Caco-2 (cell line): ENCODE data around the gene PNPLA5. TPM values are rescaled to one million over a fixed set of nuclear protein-coding genes. Genes with fewer than 3 reads are reported as not detected.

Experiments used
- BruUV-seq: library from RNA; stranded (reverse); fragments of 400-500 nt; replicated peaks from 2 replicates; lab custom pipeline; 2021; lab: Mats Ljungman, UMichigan
- CTCF ChIA-PET: fragments of 300-600 bp; sonication (Branson Sonifier 250); formaldehyde crosslinking; loops from one replicate; lab custom pipeline; 2022; ENCODE audit warnings: antibody characterized with exemption; lab: Charles Lee
- POLR2A ChIA-PET: fragments of 300-600 bp; sonication (Branson Sonifier 250); formaldehyde crosslinking; loops from one replicate; lab custom pipeline; 2022; ENCODE audit warnings: antibody characterized with exemption; lab: Charles Lee
- DNase-seq, 2 experiments: peaks; one replicate each; pipeline versions ENCODE4 v3.0.0 to v3.0.0-alpha.2; 2020 to 2022
- H3K27me3 ChIP-seq: replicated peaks from 2 replicates; pipeline ENCODE4 v1.6.0; 2011; ENCODE audit warnings: low read length; ENCODE audit not compliant: control insufficient read depth, insufficient read depth
- H3K36me3 ChIP-seq: 2 replicates; pipeline ENCODE4 v1.5.1; 2011; ENCODE audit warnings: low read length; ENCODE audit not compliant: control insufficient read depth, insufficient read depth
- H3K4me1 ChIP-seq: fragments of 250-450 bp; sonication (Bioruptor Pico); 2 replicates; pipeline ENCODE4 v1.5.1; 2020; ENCODE audit warnings: mild to moderate bottlenecking
- H3K4me3 ChIP-seq: 2 replicates; pipeline ENCODE4 v1.5.1; 2011; ENCODE audit warnings: low read depth, mild to moderate bottlenecking, control low read depth, low read length
- H3K9me3 ChIP-seq: fragments of 250-450 bp; sonication (Bioruptor Pico); 2 replicates; pipeline ENCODE4 v1.5.1; 2020; ENCODE audit warnings: mild to moderate bottlenecking, moderate library complexity
- H3K27ac Mint-ChIP-seq: one replicate; pipeline ENCODE4 v1.8.0; 2022; ENCODE audit warnings: mixed read lengths; ENCODE audit not compliant: unreplicated experiment
- H3K27me3 Mint-ChIP-seq: one replicate; pipeline ENCODE4 v1.8.0; 2022; ENCODE audit warnings: mixed read lengths; ENCODE audit not compliant: insufficient read depth, unreplicated experiment
- H3K36me3 Mint-ChIP-seq: one replicate; pipeline ENCODE4 v1.8.0; 2022; ENCODE audit warnings: mild to moderate bottlenecking, mixed read lengths; ENCODE audit not compliant: insufficient read depth, unreplicated experiment
- H3K4me1 Mint-ChIP-seq: one replicate; pipeline ENCODE4 v1.8.0; 2022; ENCODE audit warnings: low read depth, mixed read lengths; ENCODE audit not compliant: unreplicated experiment
- H3K4me3 Mint-ChIP-seq: one replicate; pipeline ENCODE4 v1.8.0; 2022; ENCODE audit warnings: mild to moderate bottlenecking, moderate library complexity, mixed read lengths; ENCODE audit not compliant: unreplicated experiment
- H3K9me3 Mint-ChIP-seq: one replicate; pipeline ENCODE4 v1.8.0; 2022; ENCODE audit warnings: mixed read lengths; ENCODE audit not compliant: unreplicated experiment
- CTCF ChIP-seq, 2 experiments: fragments of 200-600 bp in 1 of 2; IDR thresholded peaks; 1 replicate in 1 of 2; 2 replicates in 1 of 2; pipeline versions ENCODE4 v1.5.1 to v1.8.0; 2011 to 2022; ENCODE audit warnings: antibody characterized with exemption in 1 of 2, control low read depth in 1 of 2, inconsistent platforms in 1 of 2, low read depth in 1 of 2, low read length in 1 of 2, mild to moderate bottlenecking in 1 of 2, moderate library complexity in 1 of 2; ENCODE audit not compliant: insufficient read depth in 1 of 2, severe bottlenecking in 1 of 2, unreplicated experiment in 1 of 2
- intact Hi-C: fragments of 100-400 bp; cut with micrococcal nuclease; formaldehyde crosslinking; loops from one replicate; pipeline ENCODE4 v1.10.0; 2022; ENCODE audit not compliant: unreplicated experiment
- total RNA-seq: library from RNA; stranded (reverse); gene quantifications from 2 replicates; pipeline ENCODE4 v1.2.3, GENCODE V29; 2022

PNPLA5 gene
- total RNA-seq, 1 experiment from 2014 or later: not detected

DNA sequence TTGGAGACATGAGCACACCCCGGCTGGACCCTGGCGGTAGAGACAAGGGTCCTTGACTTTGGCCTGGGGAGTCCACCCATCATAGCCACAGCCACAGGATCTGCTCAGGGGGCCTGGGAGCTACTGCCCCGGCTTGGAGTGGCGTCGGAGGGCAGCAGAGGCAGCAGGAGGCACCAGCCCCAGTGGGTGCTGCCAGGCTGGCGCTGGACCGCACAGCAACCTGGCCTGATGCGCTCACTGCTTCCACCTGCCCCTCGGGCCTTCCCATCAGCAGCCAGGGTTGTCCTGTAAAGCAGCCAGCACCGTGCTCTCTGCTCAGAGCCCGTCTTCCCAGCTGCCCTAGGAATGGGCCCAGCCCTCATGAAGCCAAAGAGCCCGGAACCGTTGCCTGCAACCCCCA is 51.4 kb downstream of the PNPLA5 start:
- intact Hi-C loops: no loop called here
- no peaks in the 10 kb centered on the region for H3K9me3 ChIP-seq
- H3K4me1 ChIP-seq: no peaks in the 10 kb centered on the region
- H3K27me3 Mint-ChIP-seq: peaks cover 11% of the 10 kb centered on the region
- no peak overlapping the region for H3K4me3 Mint-ChIP-seq
- no peak for TF ChIP-seq CTCF (IDR thresholded peaks at IDR 0.05; ENCODE audit: insufficient read depth in 1 of 2, low read depth in 1 of 2, low read length in 1 of 2, severe bottlenecking in 1 of 2, unreplicated experiment in 1 of 2)
- BruUV-seq: no TSS peak
- DNase-seq: no peak
- no peaks in the 10 kb centered on the region for H3K36me3 Mint-ChIP-seq
- no peak overlapping the region for H3K4me3 ChIP-seq
- no peaks in the 10 kb centered on the region for H3K4me1 Mint-ChIP-seq
- no peak overlapping the region for H3K27ac Mint-ChIP-seq
- H3K27me3 ChIP-seq: no peaks in the 10 kb centered on the region
- POLR2A ChIA-PET: no interaction called here
- H3K36me3 ChIP-seq: no peaks in the 10 kb centered on the region
- CTCF ChIA-PET: interaction anchor here (0.5 kb wide), 1 partner anchor 36 kb away, joined by 3 read pairs; no protein-coding TSS in a partner anchor
- no peaks in the 10 kb centered on the region for H3K9me3 Mint-ChIP-seq

GRCh38 chr22:43839781-43840180 is 52.0 kb downstream of the PNPLA5 start:
- no peaks in the 10 kb centered on the region for H3K4me1 Mint-ChIP-seq
- H3K27ac Mint-ChIP-seq: no peak overlapping the region
- H3K4me3 ChIP-seq: no peak overlapping the region
- TF ChIP-seq CTCF (IDR thresholded peaks at IDR 0.05; ENCODE audit: insufficient read depth in 1 of 2, low read depth in 1 of 2, low read length in 1 of 2, severe bottlenecking in 1 of 2, unreplicated experiment in 1 of 2): no peak
- no peak overlapping the region for H3K4me3 Mint-ChIP-seq
- H3K27me3 ChIP-seq: no peaks in the 10 kb centered on the region
- no peaks in the 10 kb centered on the region for H3K36me3 ChIP-seq
- H3K27me3 Mint-ChIP-seq: peaks cover 12% of the 10 kb centered on the region
- no peaks in the 10 kb centered on the region for H3K9me3 ChIP-seq
- no peak for DNase-seq
- no TSS peak for BruUV-seq
- POLR2A ChIA-PET: no interaction called here
- H3K36me3 Mint-ChIP-seq: no peaks in the 10 kb centered on the region
- no peaks in the 10 kb centered on the region for H3K4me1 ChIP-seq
- no peaks in the 10 kb centered on the region for H3K9me3 Mint-ChIP-seq
- CTCF ChIA-PET: interaction anchor here (0.5 kb wide), 1 partner anchor 35 kb away, joined by 3 read pairs; no protein-coding TSS in a partner anchor
- intact Hi-C loops: no loop called here

GRCh38 chr22:43838571-43839307 is 53.1 kb downstream of the PNPLA5 start:
- Mint-ChIP-seq H3K27me3 (peaks cover 8% of the 10 kb centered on the region), H3K4me1 (no peaks in the 10 kb centered on the region), H3K36me3 (no peaks in the 10 kb centered on the region), H3K27ac (no peak overlapping the region), H3K4me3 (no peak overlapping the region), H3K9me3 (no peaks in the 10 kb centered on the region)
- POLR2A ChIA-PET: no interaction called here
- Histone ChIP-seq H3K27me3 (no peaks in the 10 kb centered on the region), H3K4me1 (no peaks in the 10 kb centered on the region), H3K4me3 (no peak overlapping the region), H3K9me3 (no peaks in the 10 kb centered on the region), H3K36me3 (no peaks in the 10 kb centered on the region)
- BruUV-seq: no TSS peak
- TF ChIP-seq CTCF (IDR thresholded peaks at IDR 0.05; ENCODE audit: insufficient read depth in 1 of 2, low read depth in 1 of 2, low read length in 1 of 2, severe bottlenecking in 1 of 2, unreplicated experiment in 1 of 2): no peak
- no peak for DNase-seq
- CTCF ChIA-PET: no interaction called here
- intact Hi-C loops: no loop called here
